GM19025 (cell line): ENCODE data around the gene ZPBP2.
"Not testable (repeated sequence)": the region's sequence is repeated elsewhere in the genome, so short reads cannot be mapped to it uniquely, and the experiment has no call there.

Experiments
- ATAC-seq: cut with Tn5 transposase; IDR thresholded peaks from one replicate; pipeline ENCODE4 v1.9.1; 2021; ENCODE audit warnings: mild to moderate bottlenecking, low read depth, moderate library complexity; ENCODE audit not compliant: unreplicated experiment

The ZPBP2 gene

DNA sequence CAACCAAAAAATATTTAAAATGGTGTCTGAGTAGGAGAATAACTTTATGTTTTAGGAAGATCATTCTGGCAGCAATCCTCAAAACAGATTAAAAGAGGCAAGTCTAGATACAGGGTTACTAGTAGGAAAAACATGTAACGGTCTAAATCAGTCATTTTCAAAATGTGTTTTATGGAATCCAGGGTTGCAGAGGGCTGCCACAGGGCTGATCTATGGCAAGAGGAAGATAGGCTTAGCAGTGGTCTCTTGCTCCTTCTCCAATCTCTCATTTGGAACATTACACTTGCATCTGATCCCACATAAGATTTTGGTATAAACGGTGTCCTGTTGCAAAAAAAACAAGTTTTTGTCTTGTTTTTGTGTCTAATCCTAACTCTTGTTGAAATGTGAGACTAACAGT, 13.1 kb upstream of the ZPBP2 start:
- ATAC-seq = no peak

DNA sequence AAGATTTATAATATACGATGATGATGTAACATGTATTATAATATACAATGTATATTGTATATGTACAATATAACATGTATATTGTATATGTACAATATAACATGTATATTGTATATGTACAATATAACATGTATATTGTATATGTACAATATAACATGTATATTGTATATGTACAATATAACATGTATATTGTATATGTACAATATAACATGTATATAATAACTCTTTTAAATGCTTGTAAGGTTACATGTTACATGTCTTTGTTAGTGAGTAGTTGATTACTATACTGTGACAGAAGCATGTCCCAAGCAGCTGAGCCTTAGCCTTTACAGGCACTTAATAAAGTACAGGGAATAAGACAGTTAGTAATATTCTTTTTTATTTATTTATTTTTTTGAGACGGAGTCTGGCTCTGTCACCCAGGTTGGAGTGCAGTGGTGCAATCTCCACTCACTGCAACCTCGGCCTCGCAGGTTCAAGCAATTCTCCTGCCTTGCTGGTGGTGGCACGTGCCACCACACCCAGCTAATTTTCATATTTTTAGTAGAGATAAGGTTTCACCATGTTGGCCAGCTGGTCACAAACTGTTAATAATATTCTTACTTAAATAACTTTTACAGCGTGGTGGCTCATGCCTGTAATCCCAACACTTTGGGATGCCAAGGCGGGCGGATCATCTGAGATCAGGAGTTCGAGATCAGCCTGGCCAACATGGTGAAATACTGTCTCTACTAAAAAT, 11.9 kb upstream of the ZPBP2 start:
- not testable (repeated sequence) for ATAC-seq

DNA sequence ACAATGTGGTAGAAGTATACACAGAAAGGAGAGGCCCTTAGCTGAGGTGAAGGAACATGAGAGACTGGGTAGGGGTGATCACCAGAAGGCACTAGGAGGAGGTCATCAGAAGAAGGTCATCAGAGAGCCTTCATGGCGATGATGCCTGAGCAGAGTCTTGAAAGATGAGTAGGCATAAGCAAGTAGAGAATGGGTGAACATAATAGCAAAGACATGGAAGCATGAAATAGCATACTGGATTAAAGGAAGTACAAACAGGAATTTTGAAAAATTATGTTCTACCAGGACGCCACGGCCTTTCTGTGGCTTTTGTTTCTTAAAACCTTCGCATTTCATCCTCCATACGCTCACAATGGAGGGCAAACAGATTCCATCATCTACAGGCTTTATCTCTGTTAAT, 6.8 kb upstream of the ZPBP2 start:
- no peak for ATAC-seq

DNA sequence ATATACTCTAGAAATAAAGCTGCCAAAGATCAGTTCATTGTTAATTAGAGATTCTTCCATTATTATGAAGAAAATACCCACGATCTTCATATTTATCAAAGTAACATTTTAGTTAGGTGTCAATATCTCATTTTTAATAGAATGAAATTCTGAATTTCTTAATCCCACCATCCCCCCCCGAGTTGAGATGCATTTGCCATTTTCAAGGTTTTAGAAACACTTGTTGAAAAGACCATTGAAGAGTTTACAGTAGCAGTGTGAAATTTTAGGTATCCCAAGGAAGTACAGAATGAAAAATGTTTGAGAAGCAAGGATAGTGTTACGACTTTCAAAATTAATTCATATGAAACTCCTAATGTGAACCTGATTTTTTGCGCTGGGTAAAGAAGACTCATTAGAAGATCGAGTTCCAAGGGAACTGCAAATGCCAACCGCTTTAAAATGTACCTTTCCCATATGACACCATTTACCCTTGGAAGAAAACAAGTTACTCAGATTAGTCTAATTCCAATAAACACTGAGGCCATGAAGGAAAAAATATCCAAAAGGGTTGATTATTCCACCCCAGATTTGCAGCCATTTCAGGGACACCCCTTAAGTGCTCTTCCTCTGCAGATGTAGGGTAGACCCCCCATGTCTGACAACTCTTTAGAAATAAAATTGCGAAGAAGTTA, 4.6 kb upstream of the ZPBP2 start:
- ATAC-seq = no peak

- ATAC-seq = peak; percentile 28
Observed at GRCh38 chr17:39863918-39864746, 3.9 kb upstream of the ZPBP2 start, which contains the start of gene IKZF3. IKZF3 (minus strand) TSS chr17:39864312; CDS start chr17:39864126, 186 bp downstream.

DNA sequence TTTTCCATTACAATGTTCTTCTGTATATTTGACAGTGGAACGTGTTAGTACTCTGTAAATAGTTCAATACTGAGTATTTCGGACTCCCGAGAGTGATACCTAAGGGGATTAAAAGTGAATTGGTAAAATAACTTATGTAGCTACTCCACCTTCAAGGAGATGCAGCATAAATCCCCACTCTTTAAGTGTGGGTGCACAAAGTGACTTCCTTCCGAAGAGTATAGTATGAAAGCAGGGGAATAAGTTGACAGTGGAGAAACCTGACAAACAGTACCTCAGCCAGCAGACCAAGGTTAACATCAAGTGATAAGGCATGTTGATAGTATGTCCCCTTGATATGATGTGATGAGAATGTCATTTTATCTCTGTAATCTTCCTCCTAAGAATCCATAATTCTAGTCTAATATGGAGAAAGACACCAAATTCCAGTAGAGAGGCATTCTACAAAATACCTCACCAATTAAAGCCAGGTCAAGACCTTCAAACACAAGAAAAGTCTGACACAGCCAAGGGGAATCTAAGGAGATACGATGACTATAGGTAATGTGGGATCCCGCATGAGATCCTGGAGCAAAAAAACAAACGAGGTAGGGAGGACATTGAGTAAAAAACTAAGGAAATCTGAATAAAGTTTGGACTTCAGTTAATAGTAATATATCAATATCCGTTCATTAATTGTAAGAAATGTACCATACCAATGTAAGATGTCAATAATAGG, 1.8 kb upstream of the ZPBP2 start:
- ATAC-seq = no peak

DNA sequence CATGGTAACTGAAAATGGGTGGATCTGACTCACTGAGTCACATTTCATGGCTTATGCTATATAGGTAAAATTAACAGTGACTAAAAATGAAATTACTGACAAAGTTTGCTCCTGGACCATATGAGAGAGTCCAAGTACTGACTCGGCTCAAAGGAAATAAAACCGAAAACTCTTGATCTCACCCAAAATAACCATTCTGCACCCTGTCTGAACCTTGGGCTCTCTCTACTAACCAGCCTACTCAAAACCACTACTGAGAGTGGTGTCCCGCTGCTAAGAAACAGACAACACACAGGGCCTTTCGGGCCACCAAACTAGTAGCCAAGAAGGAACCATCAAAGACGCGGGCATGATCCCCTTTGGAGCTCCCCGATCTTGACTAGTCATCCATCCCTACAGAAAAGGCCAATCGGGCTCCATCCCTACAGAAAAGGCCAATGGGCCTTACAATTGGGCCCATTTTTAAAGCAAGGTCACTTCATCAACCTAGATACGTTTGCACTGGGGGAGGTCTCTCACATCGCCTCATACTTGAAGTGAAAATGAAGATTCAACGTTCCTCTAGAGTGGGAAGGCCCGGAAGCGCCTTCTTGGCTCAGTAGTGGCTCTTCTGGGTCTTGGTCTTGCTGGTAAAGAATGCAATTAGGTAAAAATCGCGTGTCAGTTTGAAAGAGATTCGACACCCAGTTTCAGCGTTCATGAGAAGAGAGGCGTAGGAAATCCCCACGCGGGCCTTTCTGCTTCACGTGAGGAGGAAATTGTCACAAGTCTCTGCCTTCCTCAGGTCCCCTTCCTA, 720 bp upstream of the ZPBP2 start:
- ATAC-seq = peak; percentile 49

GRCh38 chr17:39868554-39868942, 546 bp downstream of the ZPBP2 start:
- no peak for ATAC-seq

GRCh38 chr17:39870776-39871175, 2.8 kb downstream of the ZPBP2 start:
- ATAC-seq = no peak

GRCh38 chr17:39871801-39872200, 3.8 kb downstream of the ZPBP2 start:
- ATAC-seq = no peak

- no peak for ATAC-seq
Observed at GRCh38 chr17:39872751-39873150, 4.7 kb downstream of the ZPBP2 start.

DNA sequence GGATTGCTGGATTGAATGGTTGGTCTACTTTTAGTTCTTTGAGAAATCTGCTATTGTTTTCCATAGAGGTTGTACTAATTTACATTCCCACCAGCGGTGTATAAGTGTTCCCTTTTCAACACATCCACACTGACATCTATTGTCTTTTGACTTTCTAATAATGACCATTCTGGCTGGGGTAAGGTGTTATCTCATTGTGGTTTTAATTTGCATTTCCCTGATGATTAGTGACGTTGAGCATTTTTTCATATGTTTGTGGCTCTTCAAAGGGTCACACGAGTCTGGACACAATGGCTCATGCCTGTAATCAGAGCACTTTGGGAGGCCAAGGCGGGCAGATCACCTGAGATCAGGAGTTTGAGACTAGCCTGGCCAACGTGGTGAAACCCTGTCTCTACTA, 18.1 kb downstream of the ZPBP2 start:
- ATAC-seq = not testable (repeated sequence)

GRCh38 chr17:39887078-39887477, 19.1 kb downstream of the ZPBP2 start:
- no peak for ATAC-seq

DNA sequence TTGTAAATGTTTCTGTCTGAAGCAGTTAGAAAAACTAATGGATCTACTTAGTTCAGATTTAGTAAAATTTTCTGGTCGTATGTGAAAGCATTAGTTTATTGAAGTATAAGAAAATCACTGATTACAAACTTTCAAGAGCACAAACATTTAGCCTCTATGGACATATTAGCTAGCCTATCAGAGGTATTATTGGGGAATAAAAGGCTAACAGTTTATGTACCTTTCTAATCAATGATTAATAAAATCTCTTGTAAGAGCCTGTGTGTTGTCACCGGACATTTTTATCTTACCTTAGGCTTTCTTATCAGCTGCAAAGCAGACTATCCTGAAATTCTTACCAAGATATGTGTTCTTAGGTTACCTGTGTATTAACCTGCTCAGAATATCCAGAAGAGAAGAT, 21.2 kb downstream of the ZPBP2 start:
- no peak for ATAC-seq

GRCh38 chr17:39894681-39895376, 26.8 kb downstream of the ZPBP2 start:
- ATAC-seq = no peak

DNA sequence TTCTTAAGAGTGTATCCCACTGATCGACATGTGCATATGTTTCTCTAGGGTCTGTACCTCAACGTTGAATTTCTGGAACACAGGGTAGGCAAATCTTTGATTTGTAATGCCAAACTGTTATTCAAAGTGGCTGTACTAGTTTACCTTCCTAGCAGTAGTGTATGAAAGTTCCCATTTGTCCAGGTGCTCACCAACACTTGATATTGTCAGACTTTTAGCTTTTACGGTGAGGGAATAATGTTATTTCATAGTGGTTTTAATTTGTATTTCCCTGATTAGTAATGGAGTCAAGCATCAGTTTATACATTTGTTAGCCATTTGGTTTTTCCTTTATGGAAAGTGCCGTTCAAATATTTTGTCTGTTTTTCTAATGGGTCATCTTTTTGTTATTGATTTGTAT, 30.1 kb downstream of the ZPBP2 start:
- no peak for ATAC-seq

DNA sequence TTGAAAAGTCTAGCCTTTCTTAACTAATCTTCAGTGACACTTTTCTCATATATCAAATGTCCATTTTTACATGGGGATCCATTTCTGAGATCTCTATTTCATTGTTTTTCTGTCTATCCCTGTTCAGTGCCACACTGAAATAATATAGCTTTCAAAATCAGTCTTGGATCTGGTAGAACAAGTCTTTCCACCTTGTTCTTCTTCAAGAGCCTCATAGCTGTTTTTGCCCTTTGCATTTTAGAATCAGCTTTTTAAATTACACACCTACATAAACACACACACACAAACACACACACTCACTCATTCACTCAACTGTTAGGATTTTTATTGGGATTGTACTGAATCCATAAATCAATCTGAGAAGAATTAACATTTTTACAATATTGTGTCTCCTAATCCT, 31.2 kb downstream of the ZPBP2 start:
- ATAC-seq = no peak

DNA sequence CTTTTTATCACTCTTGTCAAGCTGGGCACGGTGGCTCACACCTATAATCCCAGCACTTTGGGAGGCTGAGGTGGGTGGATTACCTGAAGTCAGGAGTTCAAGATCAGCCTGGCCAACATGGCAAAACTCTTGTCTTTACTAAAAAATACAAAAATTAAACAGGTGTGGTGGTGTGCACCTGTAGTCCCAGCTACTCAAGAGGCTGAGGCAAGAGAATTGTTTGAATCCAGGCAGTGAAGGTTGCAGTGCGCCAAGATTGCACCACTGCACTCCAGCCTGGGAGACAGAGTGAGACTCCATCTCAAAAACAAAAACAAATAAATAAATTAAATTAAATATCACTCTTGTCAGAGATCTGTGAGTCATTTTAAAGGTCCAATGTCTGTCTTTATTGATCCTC, 34.0 kb downstream of the ZPBP2 start:
- ATAC-seq = not testable (repeated sequence)

- no peak for ATAC-seq
Observed at GRCh38 chr17:39903158-39903884, 35.3 kb downstream of the ZPBP2 start.
